NCI-H146 treated with DMSO at 0.1 percent for 48 hours (cell line): ENCODE data around the gene BTNL2.
"Not testable (repeated sequence)": the region's sequence is repeated elsewhere in the genome, so short reads cannot be mapped to it uniquely, and the experiment has no call there.

Experiments used
- DNase-seq: peaks from one replicate; lab custom pipeline; 2025; ENCODE audit not compliant: unreplicated experiment; lab: John Stamatoyannopoulos, UW

BTNL2 gene

DNA sequence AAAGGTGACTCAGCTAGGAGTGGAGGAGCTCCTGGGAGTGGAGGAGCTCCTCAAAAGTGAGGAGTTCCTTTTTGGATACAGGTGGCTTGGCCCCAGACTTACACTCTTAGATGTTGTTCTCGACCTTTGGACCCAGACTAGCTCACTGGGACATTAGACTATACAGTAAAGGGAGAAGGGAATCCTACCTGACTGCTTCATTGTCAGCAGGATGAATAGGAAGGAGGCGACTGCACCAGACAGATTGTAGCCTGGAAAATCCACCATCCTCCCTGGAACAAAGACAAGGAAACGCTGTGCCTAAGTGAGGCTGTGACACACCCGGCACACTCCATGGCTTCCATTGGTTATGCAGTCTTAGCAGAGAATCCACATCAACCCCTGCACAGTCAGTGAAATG lies at the start of gene BTNL2:
Gene BTNL2 (minus strand): TSS at position 325 of the 400 bp plus-strand sequence. CDS start 58 bp downstream, at position 267.
- DNase-seq, result no peak

DNA sequence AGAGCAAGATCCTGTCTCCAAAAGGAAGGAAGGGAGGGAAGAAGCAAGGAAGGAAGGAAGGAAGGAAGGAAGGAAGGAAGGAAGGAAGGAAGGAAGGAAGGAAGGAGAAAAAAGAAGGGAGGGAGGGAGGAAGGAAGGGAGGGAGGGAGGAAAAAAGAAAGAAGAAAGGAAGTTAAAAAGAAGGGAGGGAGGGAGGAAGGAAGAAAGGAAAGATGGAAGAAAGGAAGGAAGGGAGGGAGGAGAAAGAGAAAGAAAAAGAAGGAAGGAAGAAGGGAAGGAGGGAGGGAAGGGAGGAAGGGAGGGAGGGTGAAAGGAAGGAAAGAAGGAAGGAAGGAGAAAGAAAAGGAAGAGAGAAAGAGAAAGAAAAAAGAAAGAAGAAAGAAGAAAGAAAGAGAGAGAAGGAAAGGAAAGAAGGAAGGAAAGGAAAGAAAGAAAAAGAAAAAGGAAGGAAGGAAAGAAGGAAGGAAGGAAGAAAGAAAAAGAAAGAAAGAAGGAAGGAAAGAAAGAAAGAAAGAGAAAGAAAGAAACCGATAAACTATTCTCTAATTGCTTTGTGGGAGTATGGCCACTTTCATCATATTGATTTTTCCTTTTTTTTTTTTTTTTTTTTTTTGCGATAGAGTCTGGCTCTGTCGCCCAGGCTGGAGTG lies 42.2 kb upstream of the BTNL2 start:
- DNase-seq, result no peak

GRCh38 chr6:32447932-32448331 lies 41.0 kb upstream of the BTNL2 start:
- no peak for DNase-seq

DNA sequence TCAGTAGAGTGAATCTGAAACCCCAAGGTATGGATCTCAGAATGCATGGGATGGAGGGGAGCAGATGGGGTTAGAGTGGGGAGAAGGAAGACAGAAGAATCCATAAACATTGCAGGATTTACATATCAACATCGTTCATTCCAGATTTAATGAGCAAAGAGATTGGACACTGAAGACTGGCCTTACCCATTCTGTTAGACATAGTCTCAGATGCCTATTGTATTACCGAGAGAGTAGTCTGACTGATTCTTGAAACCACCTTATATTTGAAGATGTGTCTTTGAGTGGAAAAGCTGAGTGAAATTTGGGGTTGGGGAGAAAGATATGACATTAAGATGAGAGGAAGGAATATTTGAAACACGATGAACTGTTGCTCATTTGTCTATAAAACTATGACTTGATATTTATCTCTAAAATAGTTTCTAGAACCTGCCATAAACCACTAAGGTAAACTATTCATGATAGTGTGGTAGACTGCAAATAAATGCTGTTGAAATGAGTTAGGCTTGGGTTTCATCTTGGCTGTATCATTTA lies 38.4 kb upstream of the BTNL2 start:
- no peak for DNase-seq

GRCh38 chr6:32444433-32444832 lies 37.5 kb upstream of the BTNL2 start:
- DNase-seq, result no peak

GRCh38 chr6:32442977-32443552 lies 36.1 kb upstream of the BTNL2 start:
- no peak for DNase-seq

GRCh38 chr6:32442243-32442667 lies 35.3 kb upstream of the BTNL2 start:
- no peak for DNase-seq

- no peak for DNase-seq
These were observed 32.7 kb upstream of the BTNL2 start, which contains the start of gene HLA-DRA for GRCh38 chr6:32439602-32440214. Gene HLA-DRA (plus strand): TSS chr6:32439887. CDS start chr6:32439951, 64 bp downstream.

GRCh38 chr6:32439139-32439538 lies 32.2 kb upstream of the BTNL2 start:
- DNase-seq, result no peak

DNA sequence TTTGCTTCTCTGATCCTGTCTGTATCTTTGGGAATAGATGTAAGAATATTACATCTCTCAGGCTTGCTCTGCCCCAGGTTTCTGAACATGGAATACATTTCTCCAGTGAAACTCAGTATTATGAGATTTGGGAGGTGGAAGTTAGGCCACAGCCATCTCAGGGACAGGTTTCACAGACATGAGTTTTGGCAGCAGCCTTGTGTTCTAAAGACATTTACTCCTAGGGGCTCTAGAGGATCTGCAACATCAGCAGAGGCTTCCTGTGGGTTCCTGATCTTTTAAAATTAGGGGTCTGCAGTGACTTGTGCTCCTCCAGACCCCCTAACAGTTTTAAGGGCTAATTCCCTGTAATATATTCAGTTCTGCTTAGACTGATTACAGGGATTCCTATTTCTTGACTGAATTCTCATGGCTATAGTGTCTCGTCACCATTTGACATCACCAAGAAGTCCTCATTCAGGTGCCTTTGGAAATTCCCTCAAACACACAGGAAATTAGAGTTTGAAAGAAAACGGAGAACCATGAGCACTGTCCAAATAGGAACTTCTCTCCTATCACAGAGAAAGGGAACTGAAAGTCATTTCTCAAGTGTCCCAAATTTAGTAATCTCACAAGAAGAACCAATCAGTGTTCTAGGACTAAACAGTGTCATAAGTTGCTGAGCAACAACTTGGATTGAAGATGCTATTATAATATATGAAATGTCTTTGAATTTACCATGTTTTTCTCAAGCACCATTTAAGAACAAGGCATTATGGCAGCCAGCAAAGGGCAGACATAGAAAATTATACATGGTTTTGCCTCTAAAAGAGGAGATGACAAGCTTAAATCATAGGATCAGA lies 30.2 kb upstream of the BTNL2 start:
- DNase-seq, result no peak

- no peak for DNase-seq
These were observed 29.2 kb upstream of the BTNL2 start for GRCh38 chr6:32436186-32436585.

DNA sequence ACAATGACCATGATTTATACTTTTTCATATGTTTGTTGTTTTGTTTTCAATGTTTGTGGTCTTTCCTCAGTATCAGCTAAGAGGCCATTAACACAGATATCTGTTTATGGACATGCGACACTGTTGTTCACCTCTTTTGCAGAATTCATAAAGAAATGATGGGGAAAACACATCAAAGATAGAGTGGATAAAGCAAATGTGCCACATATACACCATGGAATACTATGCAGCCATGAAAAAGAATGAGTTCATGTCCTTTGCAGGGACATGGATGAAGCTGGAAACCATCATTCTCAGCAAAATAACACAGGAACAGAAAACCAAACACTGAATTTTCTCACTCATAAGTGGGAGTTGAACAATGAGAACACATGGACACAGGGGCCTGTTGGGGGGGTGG lies 27.0 kb upstream of the BTNL2 start:
- DNase-seq, result not testable (repeated sequence)

DNA sequence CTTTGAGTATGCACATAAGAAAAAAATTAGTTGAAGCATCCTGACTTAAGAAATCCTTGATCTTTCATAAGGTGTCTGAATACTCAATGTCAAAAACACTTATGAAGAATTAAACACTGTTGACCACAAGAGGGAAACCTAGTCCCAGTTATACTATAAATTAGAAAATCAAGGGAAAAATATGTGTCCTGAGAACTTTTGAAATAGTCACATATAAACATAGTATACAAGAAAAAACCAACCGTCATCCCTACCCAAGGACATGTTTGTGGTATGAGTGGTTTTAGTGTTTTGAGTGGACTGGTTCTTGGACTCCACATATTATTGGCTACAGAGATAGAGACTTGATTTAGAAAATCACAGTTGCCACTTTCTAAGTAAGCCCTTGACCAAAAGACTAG lies 25.1 kb upstream of the BTNL2 start:
- DNase-seq, result no peak

DNA sequence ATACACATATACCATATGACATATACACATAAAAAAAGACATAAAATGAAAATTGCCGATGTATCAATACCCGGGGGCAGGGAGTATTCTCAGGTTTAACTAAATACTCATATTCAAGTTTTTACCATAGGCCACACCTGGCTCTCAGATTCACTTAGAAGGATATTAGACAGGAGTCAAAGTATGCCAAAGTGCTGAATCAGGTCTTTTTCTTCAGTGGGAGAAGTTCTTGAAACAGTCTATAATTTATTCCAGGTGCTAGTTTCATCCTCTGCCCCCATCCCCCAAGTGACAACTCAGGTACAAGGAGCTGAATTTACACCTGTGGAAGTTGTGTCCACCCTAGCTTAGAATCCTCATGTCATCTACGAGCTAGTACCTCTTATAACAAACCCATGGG lies 24.2 kb upstream of the BTNL2 start:
- no peak for DNase-seq

DNA sequence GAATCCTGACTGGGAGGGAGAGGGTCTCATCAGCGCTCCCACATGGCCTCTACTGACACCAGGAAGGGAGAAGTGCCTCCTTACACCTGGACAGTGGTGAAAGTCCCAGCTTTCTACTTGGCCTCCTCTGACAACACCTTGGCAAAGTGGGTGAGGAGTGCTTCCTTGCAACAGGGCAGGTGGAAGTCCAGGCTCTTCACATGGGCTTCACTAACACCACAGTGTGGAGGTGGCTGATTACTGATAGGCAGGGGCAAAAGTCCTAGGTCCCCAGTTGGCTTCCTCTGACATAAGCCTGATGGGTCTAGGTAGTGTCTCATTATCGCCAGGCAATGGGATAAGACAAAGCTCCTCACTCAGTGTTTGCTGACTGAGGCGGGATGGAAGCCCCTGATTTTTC lies 23.2 kb upstream of the BTNL2 start:
- no peak for DNase-seq

- DNase-seq, result no peak
These were observed 21.0 kb upstream of the BTNL2 start for GRCh38 chr6:32427934-32428474.

GRCh38 chr6:32427218-32427617 lies 20.2 kb upstream of the BTNL2 start:
- no peak for DNase-seq

DNA sequence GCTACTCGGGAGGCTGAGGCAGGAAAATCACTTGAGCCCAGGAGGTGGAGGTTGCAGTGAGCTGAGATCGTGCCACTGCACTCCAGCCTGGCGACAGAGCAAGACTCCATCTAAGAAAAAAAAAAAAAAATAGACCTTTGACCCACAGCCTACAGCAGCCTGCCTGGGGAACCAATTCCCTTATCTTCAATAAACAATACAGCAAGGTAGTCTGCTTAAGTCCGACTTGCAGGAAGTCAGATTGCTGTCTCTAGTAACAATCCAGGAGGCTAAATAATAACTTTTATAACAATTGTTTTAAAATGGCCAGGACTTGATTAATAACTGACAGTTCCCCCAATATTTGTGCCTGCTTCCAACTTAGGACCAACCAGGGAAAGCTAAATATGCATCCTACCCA lies 19.4 kb upstream of the BTNL2 start:
- no peak for DNase-seq

DNA sequence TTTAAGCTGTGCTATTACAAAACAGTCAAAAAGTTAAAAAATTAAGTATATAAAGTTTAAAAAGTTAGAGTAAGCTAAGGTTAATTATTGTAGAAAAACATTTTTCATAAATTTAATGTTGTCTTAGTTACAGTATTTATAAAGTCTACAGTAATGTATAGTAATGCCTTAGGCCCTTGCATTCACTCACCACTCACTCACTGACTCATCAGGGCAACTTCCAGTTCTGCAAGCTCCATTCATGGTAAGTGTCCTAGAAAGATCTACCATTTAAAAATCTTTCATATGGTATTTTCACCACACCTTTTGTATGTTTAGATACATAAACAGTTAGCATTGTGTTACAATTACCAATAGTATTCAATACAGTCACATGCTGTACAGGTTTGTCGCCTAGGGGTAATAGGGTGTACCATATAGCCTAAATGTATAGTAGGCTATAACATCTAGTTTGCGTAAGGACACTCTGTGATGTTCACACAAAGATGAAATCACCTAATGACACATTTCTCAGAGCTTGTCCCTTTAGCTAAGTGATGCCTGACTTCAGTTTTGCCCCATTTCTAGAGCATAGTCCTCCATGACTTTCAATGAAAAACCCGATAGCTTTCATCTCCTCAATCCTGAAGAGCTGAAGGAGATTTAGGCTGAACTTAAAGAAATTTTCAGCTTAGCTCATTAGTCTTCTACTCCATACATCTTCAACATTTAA lies 17.8 kb upstream of the BTNL2 start:
- no peak for DNase-seq

DNA sequence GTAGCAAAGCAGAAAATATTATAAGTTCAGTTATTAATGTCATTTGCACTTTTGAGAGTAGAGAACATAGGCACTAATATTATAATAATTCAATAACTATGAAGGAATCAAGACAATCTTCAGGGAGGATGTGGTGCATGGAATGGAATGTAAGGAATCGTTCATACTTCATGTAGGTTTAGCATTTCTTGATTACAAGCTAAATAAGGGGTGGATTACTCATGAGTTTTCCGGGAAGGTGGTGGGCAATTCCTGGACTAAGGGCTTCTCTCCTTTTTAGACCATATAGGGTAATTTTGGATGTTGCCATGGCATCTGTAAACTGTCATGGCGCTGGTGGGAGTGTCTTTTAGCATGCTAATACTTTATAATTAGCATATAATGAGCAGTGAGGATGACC lies 9.1 kb upstream of the BTNL2 start:
- no peak for DNase-seq
